ENCODE data around the gene CORO1A. TPM values are rescaled to one million over a fixed set of nuclear protein-coding genes. Genes with fewer than 3 reads are reported as not detected.

Gene CORO1A
- 0.50 and 2.6 TPM in 2 replicates for total RNA-seq

GRCh38 chr16:30183233-30184095, at the start of gene CORO1A:
Gene CORO1A, plus strand, starts transcription at chr16:30183602. Its CDS starts 1,608 bp downstream, at chr16:30185210.

GRCh38 chr16:30193615-30194014, 10.2 kb downstream of the CORO1A start, which contains the start of the genes BOLA2B and SLX1A:
Gene BOLA2B, minus strand, starts transcription at chr16:30193666. Its CDS starts 71 bp downstream, at chr16:30193595.
Gene SLX1A, plus strand, starts transcription at chr16:30193875. Its CDS starts 210 bp downstream, at chr16:30194085.

GRCh38 chr16:30199049-30199448, 15.6 kb downstream of the CORO1A start, which contains the start of gene SULT1A3:
Gene SULT1A3, plus strand, starts transcription at chr16:30199255. Its CDS starts 1,474 bp downstream, at chr16:30200729.

Other genes with a start within 250 kb of the CORO1A start
- gene TMEM219, start 221.5 kb upstream of the CORO1A start, total RNA-seq, result 76.5 and 105 TPM in 2 replicates
- gene TAOK2, start 209.7 kb upstream of the CORO1A start, total RNA-seq, result 59.2 and 87.8 TPM in 2 replicates
- 5.8 and 11.8 TPM in 2 replicates for gene HIRIP3, start 188.0 kb upstream of the CORO1A start, total RNA-seq
- 19.7 and 26.9 TPM in 2 replicates for gene INO80E, start 187.4 kb upstream of the CORO1A start, total RNA-seq
- gene DOC2A, start 172.6 kb upstream of the CORO1A start, total RNA-seq, result 1.2 TPM in 1 of 2 replicates, not detected in the other
- gene C16orf92, start 160.4 kb upstream of the CORO1A start, total RNA-seq, result not detected in 2 replicates
- not detected in 2 replicates for gene TLCD3B, start 152.3 kb upstream of the CORO1A start, total RNA-seq
- 770 and 1,149 TPM in 2 replicates for gene ALDOA, start 117.8 kb upstream of the CORO1A start, total RNA-seq
- gene PPP4C, start 107.6 kb upstream of the CORO1A start, total RNA-seq, result 201 and 205 TPM in 2 replicates
- gene TBX6, start 91.7 kb upstream of the CORO1A start, total RNA-seq, result under 0.01 and 0.33 TPM in 2 replicates
- 9.9 and 25.8 TPM in 2 replicates for gene YPEL3, start 87.4 kb upstream of the CORO1A start, total RNA-seq
- 1.6 and 2.6 TPM in 2 replicates for gene GDPD3, start 70.1 kb upstream of the CORO1A start, total RNA-seq
- gene MAPK3, start 60.4 kb upstream of the CORO1A start, total RNA-seq, result 40.4 and 108 TPM in 2 replicates
- 14.9 and 139 TPM in 2 replicates for gene BOLA2B, start 10.1 kb downstream of the CORO1A start, total RNA-seq
- 35.9 and 55.4 TPM in 2 replicates for gene SLX1A, start 10.3 kb downstream of the CORO1A start, total RNA-seq
- 5.2 and 8.6 TPM in 2 replicates for gene SULT1A3, start 15.7 kb downstream of the CORO1A start, total RNA-seq
- gene NPIPB13, start 64.9 kb downstream of the CORO1A start, total RNA-seq, result 0.15 and 2.0 TPM in 2 replicates
- gene CD2BP2, start 171.7 kb downstream of the CORO1A start, total RNA-seq, result 39.0 and 42.6 TPM in 2 replicates
- gene TBC1D10B, start 186.9 kb downstream of the CORO1A start, total RNA-seq, result 41.5 and 49.0 TPM in 2 replicates
- gene MYL11, start 191.2 kb downstream of the CORO1A start, total RNA-seq, result not detected in 2 replicates
- 0.50 TPM in 1 of 2 replicates, not detected in the other for gene SEPTIN1, start 199.0 kb downstream of the CORO1A start, total RNA-seq
- gene ZNF48, start 211.8 kb downstream of the CORO1A start, total RNA-seq, result 5.4 and 8.3 TPM in 2 replicates
- 15.6 and 20.5 TPM in 2 replicates for gene ZNF771, start 224.0 kb downstream of the CORO1A start, total RNA-seq
- 7.9 and 16.9 TPM in 2 replicates for gene DCTPP1, start 246.4 kb downstream of the CORO1A start, total RNA-seq